Stomach (tissue), 9 donors: ENCODE data around the gene C16orf96. TPM values are rescaled to one million over a fixed set of nuclear protein-coding genes. Genes with fewer than 3 reads are reported as not detected.

Source experiments
- DNase-seq, 2 donors: peaks; one replicate each; pipeline versions ENCODE4 v3.0.0 to v3.0.0-alpha.2; 2013 to 2019
- H3K27ac ChIP-seq, 5 donors: fragments of 200-600 bp in 4 of 5; sonication (generic) in 4 of 5; one replicate each; pipeline ENCODE4 v1.5.1; 2013 to 2019; ENCODE audit warnings: mild to moderate bottlenecking in 1 of 5, moderate library complexity in 1 of 5
- H3K27me3 ChIP-seq, 3 donors: fragments of 200-600 bp; sonication (generic); one replicate each; pipeline ENCODE4 v1.5.1; 2017 to 2019; ENCODE audit warnings: mixed run types in 1 of 3
- H3K36me3 ChIP-seq, 4 donors: fragments of 200-600 bp; sonication (generic); 1 replicate in 3 of 4; 2 replicates in 1 of 4; pipeline ENCODE4 v1.5.1; 2016 to 2019
- H3K4me1 ChIP-seq, 4 donors: fragments of 200-600 bp; sonication (generic); one replicate each; pipeline ENCODE4 v1.5.1; 2016 to 2019
- H3K4me3 ChIP-seq, 4 donors: fragments of 200-600 bp; sonication (generic) in 3 of 4; one replicate each; pipeline ENCODE4 v1.5.1; 2016 to 2019; ENCODE audit warnings: mild to moderate bottlenecking in 1 of 4
- H3K9me3 ChIP-seq, 4 donors: fragments of 200-600 bp; sonication (generic); one replicate each; pipeline ENCODE4 v1.5.1; 2016 to 2019
- EP300 ChIP-seq: sonication (generic); formaldehyde crosslinking; IDR thresholded peaks from one replicate; pipeline ENCODE4 v1.6.1; 2017; ENCODE audit warnings: antibody characterized with exemption
- POLR2A ChIP-seq, 4 donors: fragments of 450-650 bp; IDR thresholded peaks; one replicate each; pipeline ENCODE4 v1.6.1; 2016; ENCODE audit warnings: antibody characterized with exemption in 4 of 4, control low read depth in 2 of 4, mild to moderate bottlenecking in 1 of 4, moderate library complexity in 1 of 4
- POLR2AphosphoS5 ChIP-seq, 3 donors: sonication (generic); formaldehyde crosslinking; IDR thresholded peaks; one replicate each; pipeline ENCODE4 v1.6.1; 2016; ENCODE audit warnings: antibody characterized with exemption in 3 of 3
- WGBS, 5 donors: extraction: QIAGEN DNeasy Blood & Tissue Kit in 3 of 5; methylation state at CpG; one replicate each; pipeline versions ENCODE4 v1.1.5 to v1.1.7; 2013 to 2018; 5-methylcytosine and 5-hydroxymethylcytosine counted together
- intact Hi-C: fragments of 100-400 bp; cut with DNase I; formaldehyde crosslinking; loops from one replicate; pipeline ENCODE4 v1.15.1; 2023; ENCODE audit warnings: low total_unique reads
- polyA plus RNA-seq, 3 donors: library from polyadenylated mRNA; stranded (reverse); fragments of 200-250 nt; gene quantifications; one replicate each; pipeline ENCODE4 v1.2.3, GENCODE V29; 2013
- total RNA-seq, 5 donors: library from RNA; depleted of rRNA; stranded (reverse); fragments of >200 nt; gene quantifications; one replicate each; pipeline versions ENCODE4 v1.1.0 to v1.2.3, GENCODE V29; 2014 to 2016
- TF ChIP-seq, protein P1 (sequence below), 7 experiments: fragments of 450-650 bp in 4 of 7; fragments of 200-600 bp in 3 of 7; sonication (generic) in 3 of 7; IDR thresholded peaks; one replicate each; pipeline ENCODE4 v1.5.1; 2016 to 2019; ENCODE audit warnings: antibody characterized with exemption in 7 of 7, control low read depth in 2 of 7, mild to moderate bottlenecking in 1 of 7
- donor health status: healthy with polysubstance abuse.
- donor health status: Bipolar disorder and iron deficiency.
- donor health status: healthy.

The C16orf96 gene
- total and polyA plus RNA-seq, 8 donors = 0.37 to 0.43 TPM; not detected in 6

DNA sequence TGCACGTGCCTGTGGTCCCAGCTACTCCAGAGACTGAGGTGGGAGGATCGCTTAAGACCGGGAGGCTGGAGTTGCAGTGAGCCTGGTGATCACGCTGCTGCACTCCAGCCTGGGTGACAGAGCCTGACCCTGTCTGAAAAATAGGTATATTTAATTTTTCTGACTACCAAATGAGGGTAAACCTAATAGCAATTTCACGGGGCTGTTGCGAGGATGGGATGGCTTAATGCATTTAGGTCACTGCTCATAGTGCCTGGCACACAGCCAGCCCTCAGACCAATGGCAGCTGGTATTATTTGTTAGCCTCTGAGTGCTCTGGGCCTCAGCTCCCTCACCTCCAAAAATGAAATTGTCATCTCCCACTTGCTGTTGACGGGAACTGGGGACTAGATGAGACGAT, 11.7 kb upstream of the C16orf96 start:
- H3K36me3 ChIP-seq = no peaks in the 10 kb centered on the region
- no peak overlapping the region for H3K4me3 ChIP-seq
- H3K4me1 ChIP-seq = peaks cover 0 to 13% (median 7%) of the 10 kb centered on the region in 4 donors
- peaks cover 0 to 12% (median 5%) of the 10 kb centered on the region in 4 donors for H3K9me3 ChIP-seq
- DNase-seq = peak in 1 of 2 donors; percentile 46
- intact Hi-C loops = loop anchor here (5.0 kb wide), 1 partner anchor 37 kb away; no protein-coding TSS in a partner anchor
- H3K27me3 ChIP-seq = no peaks in the 10 kb centered on the region
- WGBS, 5 donors = 67 to 77% (median 74%) methylated on average over 8 of the region's 8 CpGs
- TF ChIP-seq POLR2A (IDR thresholded peaks at IDR 0.05) (no peak), POLR2AphosphoS5 (IDR thresholded peaks at IDR 0.05) (no peak), EP300 (no peak)
- TF ChIP-seq, protein P1, sequence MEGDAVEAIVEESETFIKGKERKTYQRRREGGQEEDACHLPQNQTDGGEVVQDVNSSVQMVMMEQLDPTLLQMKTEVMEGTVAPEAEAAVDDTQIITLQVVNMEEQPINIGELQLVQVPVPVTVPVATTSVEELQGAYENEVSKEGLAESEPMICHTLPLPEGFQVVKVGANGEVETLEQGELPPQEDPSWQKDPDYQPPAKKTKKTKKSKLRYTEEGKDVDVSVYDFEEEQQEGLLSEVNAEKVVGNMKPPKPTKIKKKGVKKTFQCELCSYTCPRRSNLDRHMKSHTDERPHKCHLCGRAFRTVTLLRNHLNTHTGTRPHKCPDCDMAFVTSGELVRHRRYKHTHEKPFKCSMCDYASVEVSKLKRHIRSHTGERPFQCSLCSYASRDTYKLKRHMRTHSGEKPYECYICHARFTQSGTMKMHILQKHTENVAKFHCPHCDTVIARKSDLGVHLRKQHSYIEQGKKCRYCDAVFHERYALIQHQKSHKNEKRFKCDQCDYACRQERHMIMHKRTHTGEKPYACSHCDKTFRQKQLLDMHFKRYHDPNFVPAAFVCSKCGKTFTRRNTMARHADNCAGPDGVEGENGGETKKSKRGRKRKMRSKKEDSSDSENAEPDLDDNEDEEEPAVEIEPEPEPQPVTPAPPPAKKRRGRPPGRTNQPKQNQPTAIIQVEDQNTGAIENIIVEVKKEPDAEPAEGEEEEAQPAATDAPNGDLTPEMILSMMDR (IDR thresholded peaks at IDR 0.05) = no peak
- no peak overlapping the region for H3K27ac ChIP-seq

DNA sequence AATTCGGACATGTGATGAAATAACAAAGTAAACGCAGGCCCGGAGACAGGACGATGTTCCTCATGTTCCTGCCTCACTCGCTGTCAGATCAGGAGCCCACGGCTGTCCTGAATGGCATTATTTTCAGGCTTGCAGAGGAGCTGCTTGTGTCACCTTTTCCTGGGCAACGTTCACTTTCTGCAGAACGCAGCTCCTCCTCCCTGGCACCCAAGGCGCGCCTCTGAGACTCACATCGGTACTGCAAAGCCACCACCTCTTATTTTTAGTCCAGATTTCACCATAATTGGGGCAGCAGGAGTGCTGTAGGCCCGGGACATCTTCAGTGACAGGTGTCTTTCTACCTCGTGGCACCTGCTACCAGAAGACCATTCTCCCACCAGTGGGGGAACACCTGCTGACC, 8.0 kb upstream of the C16orf96 start:
- H3K27me3 ChIP-seq = no peaks in the 10 kb centered on the region
- peaks cover 0 to 13% (median 7%) of the 10 kb centered on the region in 4 donors for H3K4me1 ChIP-seq
- intact Hi-C loops = no loop called here
- peak in 1 of 2 donors; percentile 29 for DNase-seq
- WGBS, 5 donors = 35 to 49% (median 40%) methylated on average over 12 to 13 of the region's 13 CpGs
- no peak overlapping the region for H3K4me3 ChIP-seq
- H3K27ac ChIP-seq = no peak overlapping the region
- H3K9me3 ChIP-seq = no peaks in the 10 kb centered on the region
- TF ChIP-seq, protein P1 (IDR thresholded peaks at IDR 0.05) = no peak
- TF ChIP-seq EP300 = no peak
- no peak for TF ChIP-seq POLR2AphosphoS5 (IDR thresholded peaks at IDR 0.05)
- TF ChIP-seq POLR2A (IDR thresholded peaks at IDR 0.05) = no peak
- no peaks in the 10 kb centered on the region for H3K36me3 ChIP-seq

DNA sequence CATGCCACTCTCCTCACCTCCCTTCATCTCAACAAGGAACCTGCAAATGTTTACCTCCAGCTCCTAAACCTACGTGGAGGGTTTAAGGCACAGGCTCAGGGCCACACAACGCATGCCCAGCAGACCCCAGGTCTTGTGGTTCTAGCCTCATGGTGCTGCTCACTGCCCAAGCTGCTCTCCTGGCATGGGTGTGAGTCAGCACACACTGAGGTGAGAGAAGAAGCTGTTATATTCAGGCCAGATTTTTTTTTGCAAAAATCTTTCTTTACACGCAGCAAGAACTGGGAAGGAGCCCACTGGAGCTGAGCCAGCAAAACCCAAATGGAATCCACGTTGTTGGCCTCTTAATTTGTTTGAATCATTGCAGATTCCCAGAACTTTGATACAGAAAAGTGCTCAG, 5.5 kb upstream of the C16orf96 start:
- Histone ChIP-seq H3K27me3 (no peaks in the 10 kb centered on the region), H3K4me1 (peaks cover 0 to 13% (median 7%) of the 10 kb centered on the region in 4 donors), H3K4me3 (no peak overlapping the region), H3K9me3 (no peaks in the 10 kb centered on the region), H3K36me3 (no peaks in the 10 kb centered on the region), H3K27ac (no peak overlapping the region)
- intact Hi-C loops = no loop called here
- WGBS, 5 donors = 29 to 43% (median 32%) methylated on average over 4 of the region's 4 CpGs
- no peak for TF ChIP-seq POLR2AphosphoS5 (IDR thresholded peaks at IDR 0.05)
- TF ChIP-seq EP300 = no peak
- TF ChIP-seq POLR2A (IDR thresholded peaks at IDR 0.05) = no peak
- TF ChIP-seq, protein P1 (IDR thresholded peaks at IDR 0.05) = no peak
- no peak for DNase-seq

DNA sequence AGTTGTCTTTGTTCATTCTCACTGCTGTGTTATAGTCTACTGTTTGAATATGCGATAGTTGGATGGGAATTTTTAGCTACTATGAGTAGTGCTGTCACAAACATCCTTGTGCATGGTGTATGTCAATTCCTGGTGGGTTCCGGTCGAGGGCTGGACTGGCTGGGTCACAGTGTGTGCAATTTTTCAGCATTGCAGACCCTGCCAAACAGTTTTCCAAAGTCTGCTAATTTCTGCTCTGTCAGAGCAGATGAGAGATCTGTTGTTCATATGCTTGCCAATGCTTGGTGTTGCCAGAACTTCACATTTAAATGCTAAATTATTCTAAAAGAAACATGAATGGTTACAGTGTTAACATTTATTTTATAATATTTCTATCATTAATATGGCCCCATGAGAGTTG, 3.6 kb upstream of the C16orf96 start:
- TF ChIP-seq POLR2A (IDR thresholded peaks at IDR 0.05) (no peak), EP300 (no peak), POLR2AphosphoS5 (IDR thresholded peaks at IDR 0.05) (no peak)
- TF ChIP-seq, protein P1 (IDR thresholded peaks at IDR 0.05) = no peak

More for the DNA sequence above, 3.6 kb upstream of the C16orf96 start:
- H3K27ac ChIP-seq = no peak overlapping the region
- H3K4me3 ChIP-seq = no peak overlapping the region
- intact Hi-C loops = no loop called here
- 54 to 81% (median 76%) methylated on average over 3 of the region's 3 CpGs for WGBS, 5 donors
- no peaks in the 10 kb centered on the region for H3K36me3 ChIP-seq
- H3K9me3 ChIP-seq = no peaks in the 10 kb centered on the region
- DNase-seq = peak in 1 of 2 donors; percentile 63
- H3K4me1 ChIP-seq = peaks cover 0 to 13% (median 7%) of the 10 kb centered on the region in 4 donors
- H3K27me3 ChIP-seq = peaks cover 0 to 4% (median 0%) of the 10 kb centered on the region in 3 donors
